ENCODE data around the gene CFP.

CFP gene

DNA sequence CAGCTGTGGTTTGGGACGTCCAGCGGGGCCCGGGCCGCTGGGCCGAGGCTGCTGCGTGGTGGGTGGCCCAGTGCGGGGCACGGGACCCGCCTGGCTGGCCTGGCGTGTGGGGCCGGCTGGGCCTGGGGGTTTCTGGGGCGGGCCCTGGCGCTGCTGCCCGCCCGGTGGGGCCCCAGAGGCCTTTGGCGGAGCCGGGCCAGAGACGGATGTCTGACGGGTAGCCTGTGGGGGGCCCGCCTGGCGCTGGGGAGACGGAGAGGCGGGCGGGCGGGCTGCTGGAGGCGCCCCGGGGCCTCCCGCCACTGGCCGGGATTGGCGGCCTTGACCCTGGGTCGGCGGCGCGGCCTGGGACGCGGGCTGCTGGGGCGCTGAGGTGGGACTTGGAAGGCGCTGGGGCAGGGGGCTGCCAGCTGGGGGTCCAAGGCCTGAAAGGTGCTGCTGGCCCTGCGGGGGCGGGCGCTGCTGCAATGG is 55.6 kb downstream of the CFP start:
- DNase-seq (ENCODE audit: low read depth), result no peak

- DNase-seq (ENCODE audit: low read depth), result no peak
Observed at GRCh38 chrX:47573341-47574075, 56.2 kb downstream of the CFP start.

All from stromal cell of bone marrow (primary cell).